Measurements from ENCODE around the gene SUSD1. TPM values are rescaled to one million over a fixed set of nuclear protein-coding genes. Genes with fewer than 3 reads are reported as not detected.

Gene SUSD1
- total and polyA plus RNA-seq, 8 donors, result 2.6 to 14.8 (median 4.4) TPM

- H3K36me3 ChIP-seq, result no peaks in the 10 kb centered on the region
- DNase-seq, result no peak
- H3K27ac ChIP-seq, result no peak overlapping the region
- no peak for TF ChIP-seq CTCF (IDR thresholded peaks at IDR 0.05)
- no peak overlapping the region for H3K4me3 ChIP-seq
- H3K9me3 ChIP-seq, result no peaks in the 10 kb centered on the region
- peaks cover 0 to 5% (median 0%) of the 10 kb centered on the region in 3 donors for H3K4me1 ChIP-seq
- intact Hi-C loops (cut with DNase I), result no loop called here
- no peak for FAIRE-seq
- no peaks in the 10 kb centered on the region for H3K27me3 ChIP-seq
- ATAC-seq, result no peak
Measured at GRCh38 chr9:111991179-111991578, 183.9 kb downstream of the SUSD1 start.

Other genes with a start within 250 kb of the SUSD1 start
- 10 to 100 TPM; 23.7 to 51.5 (median 39.4) TPM for gene PTBP3, start 158.3 kb upstream of the SUSD1 start, total RNA-seq
- gene PTBP3, start 158.3 kb upstream of the SUSD1 start, polyA plus RNA-seq, result 1 to 10 TPM; 4.4 to 8.6 TPM
- 10 to 100 TPM; 11.3 to 20.4 (median 15.4) TPM for gene HSDL2, start 204.8 kb upstream of the SUSD1 start, total RNA-seq
- gene HSDL2, start 204.8 kb upstream of the SUSD1 start, polyA plus RNA-seq, result 10 to 100 TPM in 1 of 2 donors, 1 to 10 TPM in 1; 9.4 to 11.9 TPM